ENCODE data around the gene ISL1. TPM values are rescaled to one million over a fixed set of nuclear protein-coding genes. Genes with fewer than 3 reads are reported as not detected.

ISL1 gene
- total and polyA plus RNA-seq, 11 donors: 0.08 to 0.61 TPM; not detected in 9

DNA sequence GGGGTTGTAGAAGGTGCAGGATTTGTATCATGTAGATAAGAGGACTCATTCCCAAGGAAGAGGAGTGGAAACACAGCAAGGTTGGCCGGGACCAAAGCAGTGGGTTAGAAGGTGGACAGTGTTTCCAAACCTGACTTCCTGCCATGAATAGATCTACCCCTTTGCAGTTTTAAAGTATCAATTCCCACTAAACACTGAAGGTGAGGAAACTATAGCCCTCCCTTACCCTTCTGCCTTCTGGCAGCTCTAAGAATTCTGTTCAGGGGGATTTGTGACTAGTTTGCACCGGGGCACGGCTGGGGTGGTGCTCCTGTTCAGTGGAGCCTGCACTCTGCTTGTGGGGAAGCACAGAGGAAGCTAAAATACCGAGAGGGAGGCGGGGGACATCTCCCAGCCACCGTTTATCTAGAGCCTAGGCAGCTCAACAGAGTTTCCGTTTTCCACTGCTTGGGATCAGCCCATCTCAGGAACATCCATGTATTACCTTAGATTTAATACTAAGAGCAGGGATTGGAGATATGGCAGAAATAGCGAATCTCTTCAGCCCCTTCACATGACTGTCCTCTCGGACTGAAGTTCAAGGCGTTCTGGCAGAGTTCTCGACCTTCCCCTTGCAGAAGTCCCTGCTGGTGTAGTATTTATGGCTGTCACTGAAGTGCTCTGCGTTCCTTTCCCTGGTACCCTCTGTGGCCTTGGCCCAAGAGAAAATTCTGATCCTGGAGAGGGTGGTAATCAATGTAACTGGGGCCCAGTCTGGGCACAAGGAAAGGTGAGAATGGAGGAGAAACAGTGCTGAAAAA lies 5.4 kb downstream of the ISL1 start:
- Histone ChIP-seq H3K9me3 (no peaks in the 10 kb centered on the region), H3K4me1 (peaks cover 0 to 28% (median under 1%) of the 10 kb centered on the region in 12 donors), H3K27ac (peak overlapping the region in 1 of 12 donors; percentile 46), H3K4me3 (peak overlapping the region in 1 of 12 donors; percentile 20), H3K27me3 (peaks cover 37 to 98% (median 80%) of the 10 kb centered on the region in 9 donors), H3K36me3 (no peaks in the 10 kb centered on the region)
- 5 to 10% (median 7%) methylated on average over 12 of the region's 12 CpGs for WGBS, 4 donors
- no peak for TF ChIP-seq POLR2A (IDR thresholded peaks at IDR 0.05)
- TF ChIP-seq, protein P1, sequence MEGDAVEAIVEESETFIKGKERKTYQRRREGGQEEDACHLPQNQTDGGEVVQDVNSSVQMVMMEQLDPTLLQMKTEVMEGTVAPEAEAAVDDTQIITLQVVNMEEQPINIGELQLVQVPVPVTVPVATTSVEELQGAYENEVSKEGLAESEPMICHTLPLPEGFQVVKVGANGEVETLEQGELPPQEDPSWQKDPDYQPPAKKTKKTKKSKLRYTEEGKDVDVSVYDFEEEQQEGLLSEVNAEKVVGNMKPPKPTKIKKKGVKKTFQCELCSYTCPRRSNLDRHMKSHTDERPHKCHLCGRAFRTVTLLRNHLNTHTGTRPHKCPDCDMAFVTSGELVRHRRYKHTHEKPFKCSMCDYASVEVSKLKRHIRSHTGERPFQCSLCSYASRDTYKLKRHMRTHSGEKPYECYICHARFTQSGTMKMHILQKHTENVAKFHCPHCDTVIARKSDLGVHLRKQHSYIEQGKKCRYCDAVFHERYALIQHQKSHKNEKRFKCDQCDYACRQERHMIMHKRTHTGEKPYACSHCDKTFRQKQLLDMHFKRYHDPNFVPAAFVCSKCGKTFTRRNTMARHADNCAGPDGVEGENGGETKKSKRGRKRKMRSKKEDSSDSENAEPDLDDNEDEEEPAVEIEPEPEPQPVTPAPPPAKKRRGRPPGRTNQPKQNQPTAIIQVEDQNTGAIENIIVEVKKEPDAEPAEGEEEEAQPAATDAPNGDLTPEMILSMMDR (IDR thresholded peaks at IDR 0.05): no peak
- ATAC-seq (no peak), DNase-seq (no peak)
- intact Hi-C loops (cut with DNase I): no loop called here

DNA sequence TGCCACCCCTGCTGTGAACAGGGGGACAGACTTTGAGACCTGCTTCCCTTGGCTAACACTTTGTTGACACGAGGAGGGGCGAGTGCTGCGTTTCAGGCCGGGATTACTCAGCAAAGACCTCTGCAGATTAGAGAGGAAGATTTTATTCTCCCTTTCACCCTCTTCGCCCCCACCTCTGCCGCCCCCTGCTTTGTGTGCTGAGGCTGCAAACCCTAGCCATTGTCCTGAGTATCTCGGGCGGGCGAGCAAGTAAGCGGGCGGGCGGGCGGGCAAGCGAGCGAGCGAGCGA lies 6.0 kb downstream of the ISL1 start:
- DNase-seq (no peak), ATAC-seq (no peak)
- intact Hi-C loops (cut with DNase I): no loop called here
- 1 to 2% (median 2%) methylated on average over 9 to 17 of the region's 17 CpGs for WGBS, 4 donors
- TF ChIP-seq, protein P1 (IDR thresholded peaks at IDR 0.05): no peak
- no peak for TF ChIP-seq POLR2A (IDR thresholded peaks at IDR 0.05)
- Histone ChIP-seq H3K36me3 (no peaks in the 10 kb centered on the region), H3K27ac (peak overlapping the region in 1 of 12 donors; percentile 46), H3K27me3 (peaks cover 37 to 98% (median 76%) of the 10 kb centered on the region in 9 donors), H3K4me3 (peak overlapping the region in 7 of 12 donors; percentile 10 to 43 (median 22)), H3K4me1 (peaks cover 0 to 25% (median 0%) of the 10 kb centered on the region in 12 donors), H3K9me3 (no peaks in the 10 kb centered on the region)

DNA sequence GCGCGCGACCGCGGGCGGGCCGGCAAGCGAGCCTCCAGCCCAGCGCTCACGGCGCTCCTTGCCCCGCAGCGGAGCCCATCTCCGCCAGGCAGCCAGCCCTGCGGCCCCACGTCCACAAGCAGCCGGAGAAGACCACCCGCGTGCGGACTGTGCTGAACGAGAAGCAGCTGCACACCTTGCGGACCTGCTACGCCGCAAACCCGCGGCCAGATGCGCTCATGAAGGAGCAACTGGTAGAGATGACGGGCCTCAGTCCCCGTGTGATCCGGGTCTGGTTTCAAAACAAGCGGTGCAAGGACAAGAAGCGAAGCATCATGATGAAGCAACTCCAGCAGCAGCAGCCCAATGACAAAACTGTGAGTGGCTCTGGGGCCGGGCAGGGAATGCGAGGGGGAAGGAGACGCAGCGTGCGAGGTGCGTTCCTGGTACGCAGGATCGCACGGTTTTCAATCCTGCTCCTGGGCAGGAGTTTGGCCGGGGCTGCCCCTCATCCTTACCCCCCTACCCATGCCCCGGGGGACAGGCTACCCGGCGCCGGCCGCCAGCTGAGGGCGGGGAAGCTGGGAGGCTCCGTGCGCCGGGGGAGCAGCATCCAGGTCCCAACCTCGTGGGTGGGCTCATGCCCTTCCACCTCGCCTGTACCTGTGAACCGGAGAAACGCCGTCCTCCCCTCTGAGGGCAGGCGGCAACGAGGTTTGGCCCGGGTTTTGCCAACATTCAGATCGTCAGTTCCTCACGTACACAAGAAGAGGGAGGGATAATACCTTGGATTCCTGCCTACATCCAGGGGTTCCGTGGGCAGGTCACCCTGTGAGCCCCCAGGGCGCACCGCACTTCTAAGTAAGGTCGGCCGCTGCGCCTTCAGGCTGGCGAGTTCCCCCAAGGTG lies 6.6 kb downstream of the ISL1 start:
- Histone ChIP-seq H3K27me3 (peaks cover 34 to 98% (median 75%) of the 10 kb centered on the region in 9 donors), H3K4me3 (peak overlapping the region in 7 of 12 donors; percentile 10 to 43 (median 22)), H3K36me3 (no peaks in the 10 kb centered on the region), H3K9me3 (no peaks in the 10 kb centered on the region), H3K27ac (peak overlapping the region in 1 of 12 donors; percentile 46), H3K4me1 (peaks cover 0 to 25% (median 0%) of the 10 kb centered on the region in 12 donors)
- intact Hi-C loops (cut with DNase I): no loop called here
- 2 to 8% (median 3%) methylated on average over 18 to 68 of the region's 68 CpGs for WGBS, 4 donors
- no peak for DNase-seq
- TF ChIP-seq, protein P1 (IDR thresholded peaks at IDR 0.05): no peak
- no peak for TF ChIP-seq POLR2A (IDR thresholded peaks at IDR 0.05)
- no peak for ATAC-seq

DNA sequence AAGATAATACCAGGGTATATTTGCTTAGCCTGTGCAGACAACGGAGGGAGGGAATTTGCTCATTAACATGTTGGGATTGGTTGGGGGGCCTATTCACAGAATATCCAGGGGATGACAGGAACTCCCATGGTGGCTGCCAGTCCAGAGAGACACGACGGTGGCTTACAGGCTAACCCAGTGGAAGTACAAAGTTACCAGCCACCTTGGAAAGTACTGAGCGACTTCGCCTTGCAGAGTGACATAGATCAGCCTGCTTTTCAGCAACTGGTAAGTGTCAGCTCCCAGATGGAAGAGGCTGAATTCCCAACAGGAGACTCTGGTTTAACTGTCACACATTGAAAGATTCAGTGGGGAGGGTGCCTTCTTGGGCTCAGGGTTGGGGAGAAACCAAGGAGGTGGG lies 7.9 kb downstream of the ISL1 start:
- DNase-seq (no peak), ATAC-seq (no peak)
- H3K36me3 ChIP-seq: no peaks in the 10 kb centered on the region
- TF ChIP-seq POLR2A (IDR thresholded peaks at IDR 0.05): no peak
- TF ChIP-seq, protein P1 (IDR thresholded peaks at IDR 0.05): no peak
- H3K27me3 ChIP-seq: peaks cover 39 to 98% (median 74%) of the 10 kb centered on the region in 9 donors
- WGBS, 4 donors: 16 to 42% (median 27%) methylated on average over 5 of the region's 5 CpGs
- intact Hi-C loops (cut with DNase I): no loop called here
- no peak overlapping the region for H3K4me3 ChIP-seq
- peaks cover 0 to 25% (median 0%) of the 10 kb centered on the region in 12 donors for H3K4me1 ChIP-seq
- no peak overlapping the region for H3K27ac ChIP-seq
- H3K9me3 ChIP-seq: no peaks in the 10 kb centered on the region
